ENCODE measurements around the gene CSPG4. TPM values are rescaled to one million over a fixed set of nuclear protein-coding genes. Genes with fewer than 3 reads are reported as not detected.

The CSPG4 gene
- total and polyA plus RNA-seq, 10 of the 15 experiments (the other 5 are each of a cell fraction or from before 2014, with no cell fraction given), result 0.02 to 2.2 (median 0.76) TPM

DNA sequence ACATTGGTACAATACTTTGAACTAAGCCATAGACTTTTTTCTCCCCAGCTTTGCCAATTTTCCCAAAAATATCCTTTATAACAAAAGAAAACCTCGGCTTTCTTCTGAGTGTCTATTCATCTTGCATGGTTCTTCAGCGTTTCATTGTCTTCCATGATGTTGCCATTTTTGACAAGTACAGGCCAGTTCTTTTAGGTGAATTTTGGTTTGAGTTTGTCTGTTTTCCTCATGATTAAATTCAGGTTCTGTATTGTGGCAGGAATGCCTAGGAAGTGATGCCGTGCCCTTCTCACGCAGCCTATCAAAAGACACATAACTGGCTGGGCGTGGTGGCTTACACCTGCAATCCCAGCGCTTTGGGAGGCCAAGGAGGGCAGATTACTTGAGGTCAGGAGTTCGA lies 7.6 kb upstream of the CSPG4 start:
- SMC1A ChIA-PET (ENCODE audit: uncharacterized antibody, unreplicated experiment), result interaction anchor here (1.7 kb wide), 1 partner anchor 34 kb away, joined by 9 read pairs; no protein-coding TSS in a partner anchor
- in situ Hi-C loops (cut with MboI), result loop anchor here (10.0 kb wide), 1 partner anchor 415 kb away; no protein-coding TSS in a partner anchor
- H3K4me2 ChIP-seq (ENCODE audit: control insufficient read depth, insufficient read depth), result no peak overlapping the region

More for the DNA sequence above, 7.6 kb upstream of the CSPG4 start:
- no peak overlapping the region for H3K9ac ChIP-seq (ENCODE audit: control insufficient read depth, insufficient read depth, low read length)
- no peaks in the 10 kb centered on the region for H3K9me3 ChIP-seq (replicated peaks; ENCODE audit: control insufficient read depth, insufficient read depth, low read length)
- H3K4me1 ChIP-seq (ENCODE audit: control insufficient read depth, insufficient read depth, low read length), result peaks cover 3% of the 10 kb centered on the region; the same call in 1 of the 2 replicates
- 30% methylated on average over 7 of the region's 7 CpGs for WGBS (ENCODE audit: insufficient coverage, insufficient replicate concordance, low lambda C conversion rate, missing lambda C conversion rate)
- no peak overlapping the region for H3K27ac ChIP-seq (ENCODE audit: control insufficient read depth, insufficient read depth)
- POLR2A ChIA-PET, result no interaction called here
- no peaks in the 10 kb centered on the region for H3K27me3 ChIP-seq (replicated peaks in 1 of 2; ENCODE audit: control insufficient read depth in 2 of 2, insufficient read depth in 2 of 2, low read length in 1 of 2)
- FAIRE-seq, result no peak
- DNase-seq (ENCODE audit: low read depth, low spot score), result no peak
- no peaks in the 10 kb centered on the region for H3K79me2 ChIP-seq (ENCODE audit: control insufficient read depth, insufficient read depth, low read length)
- intact Hi-C loops (cut with micrococcal nuclease; ENCODE audit: unreplicated experiment), result no loop called here
- H3K4me3 ChIP-seq, result no peak overlapping the region
- no peaks in the 10 kb centered on the region for H4K20me1 ChIP-seq (ENCODE audit: control insufficient read depth, insufficient read depth)
- CTCF ChIA-PET, result interaction anchor here (0.6 to 4.0 kb wide), 3 partner anchors 9 to 79 kb away, joined by 3 to 37 read pairs (median 3); no protein-coding TSS in a partner anchor
- no peak overlapping the region for H2AFZ ChIP-seq (ENCODE audit: control insufficient read depth, low read depth, low read length)
- no TSS peak for BruUV-seq (replicated peaks)
- RAD21 ChIA-PET (ENCODE audit: unreplicated experiment), result interaction anchor here (1.5 to 6.2 kb wide), 2 partner anchors 33 to 35 kb away, joined by 3 to 49 read pairs; no protein-coding TSS in a partner anchor
- H3K36me3 ChIP-seq (ENCODE audit: control insufficient read depth in 2 of 2, insufficient read depth in 2 of 2, low read length in 1 of 2), result no peaks in the 10 kb centered on the region
- TF ChIP-seq, protein P1, sequence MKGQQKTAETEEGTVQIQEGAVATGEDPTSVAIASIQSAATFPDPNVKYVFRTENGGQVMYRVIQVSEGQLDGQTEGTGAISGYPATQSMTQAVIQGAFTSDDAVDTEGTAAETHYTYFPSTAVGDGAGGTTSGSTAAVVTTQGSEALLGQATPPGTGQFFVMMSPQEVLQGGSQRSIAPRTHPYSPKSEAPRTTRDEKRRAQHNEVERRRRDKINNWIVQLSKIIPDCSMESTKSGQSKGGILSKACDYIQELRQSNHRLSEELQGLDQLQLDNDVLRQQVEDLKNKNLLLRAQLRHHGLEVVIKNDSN (IDR thresholded peaks at IDR 0.05; ENCODE audit: borderline replicate concordance, extremely low read length, insufficient read depth, low read depth, low read length), result no peak
- TF ChIP-seq CBX3 (IDR thresholded peaks at IDR 0.05; ENCODE audit: borderline replicate concordance, low read depth), result no peak
- TF ChIP-seq, protein P2, sequence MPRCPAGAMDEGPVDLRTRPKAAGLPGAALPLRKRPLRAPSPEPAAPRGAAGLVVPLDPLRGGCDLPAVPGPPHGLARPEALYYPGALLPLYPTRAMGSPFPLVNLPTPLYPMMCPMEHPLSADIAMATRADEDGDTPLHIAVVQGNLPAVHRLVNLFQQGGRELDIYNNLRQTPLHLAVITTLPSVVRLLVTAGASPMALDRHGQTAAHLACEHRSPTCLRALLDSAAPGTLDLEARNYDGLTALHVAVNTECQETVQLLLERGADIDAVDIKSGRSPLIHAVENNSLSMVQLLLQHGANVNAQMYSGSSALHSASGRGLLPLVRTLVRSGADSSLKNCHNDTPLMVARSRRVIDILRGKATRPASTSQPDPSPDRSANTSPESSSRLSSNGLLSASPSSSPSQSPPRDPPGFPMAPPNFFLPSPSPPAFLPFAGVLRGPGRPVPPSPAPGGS (IDR thresholded peaks at IDR 0.05; ENCODE audit: borderline replicate concordance, insufficient read depth, low read depth, low read length, poor library complexity, severe bottlenecking), result no peak
- TF ChIP-seq, protein P3, sequence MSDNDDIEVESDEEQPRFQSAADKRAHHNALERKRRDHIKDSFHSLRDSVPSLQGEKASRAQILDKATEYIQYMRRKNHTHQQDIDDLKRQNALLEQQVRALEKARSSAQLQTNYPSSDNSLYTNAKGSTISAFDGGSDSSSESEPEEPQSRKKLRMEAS (IDR thresholded peaks at IDR 0.05; ENCODE audit: low read depth, low read length), result no peak
- TF ChIP-seq ZNF24 (IDR thresholded peaks at IDR 0.05), result no peak
- TF ChIP-seq, protein P4, sequence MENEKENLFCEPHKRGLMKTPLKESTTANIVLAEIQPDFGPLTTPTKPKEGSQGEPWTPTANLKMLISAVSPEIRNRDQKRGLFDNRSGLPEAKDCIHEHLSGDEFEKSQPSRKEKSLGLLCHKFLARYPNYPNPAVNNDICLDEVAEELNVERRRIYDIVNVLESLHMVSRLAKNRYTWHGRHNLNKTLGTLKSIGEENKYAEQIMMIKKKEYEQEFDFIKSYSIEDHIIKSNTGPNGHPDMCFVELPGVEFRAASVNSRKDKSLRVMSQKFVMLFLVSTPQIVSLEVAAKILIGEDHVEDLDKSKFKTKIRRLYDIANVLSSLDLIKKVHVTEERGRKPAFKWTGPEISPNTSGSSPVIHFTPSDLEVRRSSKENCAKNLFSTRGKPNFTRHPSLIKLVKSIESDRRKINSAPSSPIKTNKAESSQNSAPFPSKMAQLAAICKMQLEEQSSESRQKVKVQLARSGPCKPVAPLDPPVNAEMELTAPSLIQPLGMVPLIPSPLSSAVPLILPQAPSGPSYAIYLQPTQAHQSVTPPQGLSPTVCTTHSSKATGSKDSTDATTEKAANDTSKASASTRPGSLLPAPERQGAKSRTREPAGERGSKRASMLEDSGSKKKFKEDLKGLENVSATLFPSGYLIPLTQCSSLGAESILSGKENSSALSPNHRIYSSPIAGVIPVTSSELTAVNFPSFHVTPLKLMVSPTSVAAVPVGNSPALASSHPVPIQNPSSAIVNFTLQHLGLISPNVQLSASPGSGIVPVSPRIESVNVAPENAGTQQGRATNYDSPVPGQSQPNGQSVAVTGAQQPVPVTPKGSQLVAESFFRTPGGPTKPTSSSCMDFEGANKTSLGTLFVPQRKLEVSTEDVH (IDR thresholded peaks at IDR 0.05; ENCODE audit: low read depth, partially characterized antibody), result no peak
- TF ChIP-seq HDAC6 (IDR thresholded peaks at IDR 0.05; ENCODE audit: unreplicated experiment), result no peak
- no peak for TF ChIP-seq TARDBP (IDR thresholded peaks at IDR 0.05; ENCODE audit: borderline replicate concordance)
- TF ChIP-seq ETV6 (conservative IDR thresholded peaks at IDR 0.05 in 1 of 2, IDR thresholded peaks at IDR 0.05 in 1 of 2; ENCODE audit: borderline replicate concordance in 1 of 2, low read depth in 1 of 2), result no peak
- TF ChIP-seq GATAD2B (conservative IDR thresholded peaks at IDR 0.05; ENCODE audit: low read depth), result no peak
- TF ChIP-seq SIX5 (IDR thresholded peaks at IDR 0.05; ENCODE audit: low read depth, low read length, severe bottlenecking), result no peak
- TF ChIP-seq ZSCAN29 (IDR thresholded peaks at IDR 0.05), result no peak
- no peak for TF ChIP-seq NR2C2 (IDR thresholded peaks at IDR 0.05; ENCODE audit: borderline replicate concordance, control insufficient read depth, insufficient read length, low read depth)
- TF ChIP-seq MEF2A (IDR thresholded peaks at IDR 0.05; ENCODE audit: insufficient read depth, low read depth, low read length), result no peak
- ATAC-seq, result no peak
